SK-N-SH (cell line): ENCODE measurements around the gene ZCWPW2. TPM values are rescaled to one million over a fixed set of nuclear protein-coding genes. Genes with fewer than 3 reads are reported as not detected.

Experiments
- CTCF ChIA-PET: fragments of 300-600, 350-600 bp; formaldehyde crosslinking; extraction: SDS; loops from one replicate; lab custom pipeline; 2021; lab: Yijun Ruan, JAX
- POLR2A ChIA-PET: fragments of 350-600 bp; sonication (Branson Sonifier 250); formaldehyde crosslinking; extraction: SDS; loops from one replicate; lab custom pipeline; 2020; ENCODE audit warnings: antibody characterized with exemption, inconsistent platforms; lab: Yijun Ruan, JAX
- DNase-seq: peaks from one replicate; pipeline ENCODE4 v3.0.0; 2012
- H2AFZ ChIP-seq: fragments of 200-600 bp; sonication (generic); 2 replicates; pipeline ENCODE4 v1.8.1; 2016; ENCODE audit warnings: antibody characterized with exemption, mild to moderate bottlenecking, low read depth
- H3F3A ChIP-seq: fragments of 200-600 bp; sonication (generic); replicated peaks from 2 replicates; pipeline ENCODE3; 2016; ENCODE audit warnings: antibody characterized with exemption, mild to moderate bottlenecking; ENCODE audit not compliant: insufficient read depth
- H3K27ac ChIP-seq, 2 experiments: fragments of 200-500 bp in 1 of 2; fragments of 200-600 bp in 1 of 2; sonication (Bioruptor generic) in 1 of 2; sonication (generic), shearing (Covaris generic) in 1 of 2; 2 replicates each; pipeline versions ENCODE4 v1.5.1 to v1.6.1; 2014 to 2016; ENCODE audit warnings: low read depth in 2 of 2, inconsistent platforms in 1 of 2, low read length in 1 of 2, mild to moderate bottlenecking in 1 of 2, mixed read lengths in 1 of 2
- H3K27me3 ChIP-seq: fragments of 200-600 bp; sonication (generic), shearing (Covaris generic); 2 replicates; pipeline ENCODE4 v1.6.1; 2016; ENCODE audit warnings: mixed run types; ENCODE audit not compliant: insufficient read depth
- H3K36me3 ChIP-seq, 2 experiments: fragments of 200-500 bp in 1 of 2; fragments of 200-600 bp in 1 of 2; sonication (Bioruptor generic) in 1 of 2; sonication (generic) in 1 of 2; replicated peaks in 1 of 2; 2 replicates each; pipeline versions ENCODE3 to v1.5.1; 2014 to 2016; ENCODE audit warnings: low read length in 1 of 2, mild to moderate bottlenecking in 1 of 2; ENCODE audit not compliant: insufficient read depth in 2 of 2, control insufficient read depth in 1 of 2
- H3K4me1 ChIP-seq, 2 experiments: fragments of 200-500 bp in 1 of 2; fragments of 200-600 bp in 1 of 2; sonication (Bioruptor generic) in 1 of 2; sonication (generic), shearing (Covaris generic) in 1 of 2; 2 replicates each; pipeline versions ENCODE4 v1.5.1 to v1.6.1; 2014 to 2016; ENCODE audit warnings: low read depth in 1 of 2, low read length in 1 of 2, mixed run types in 1 of 2; ENCODE audit not compliant: insufficient read depth in 2 of 2, control insufficient read depth in 1 of 2
- H3K4me2 ChIP-seq: fragments of 200-600 bp; sonication (generic), shearing (Covaris generic); 2 replicates; pipeline ENCODE4 v1.6.1; 2017; ENCODE audit warnings: mixed run types
- H3K4me3 ChIP-seq, 2 experiments: fragments of 200-500 bp in 1 of 2; fragments of 200-600 bp in 1 of 2; sonication (Bioruptor generic) in 1 of 2; sonication (generic), shearing (Covaris generic) in 1 of 2; 2 replicates each; pipeline versions ENCODE4 v1.5.1 to v1.8.1; 2014 to 2016; ENCODE audit warnings: low read depth in 2 of 2, inconsistent platforms in 1 of 2, low read length in 1 of 2, mild to moderate bottlenecking in 1 of 2, mixed read lengths in 1 of 2, moderate library complexity in 1 of 2
- H3K79me2 ChIP-seq: fragments of 200-600 bp; sonication (generic); 2 replicates; pipeline ENCODE4 v1.8.1; 2017; ENCODE audit warnings: mild to moderate bottlenecking; ENCODE audit not compliant: insufficient read depth
- H3K9ac ChIP-seq: fragments of 200-600 bp; sonication (generic); 2 replicates; pipeline ENCODE4 v1.6.1; 2017; ENCODE audit warnings: mixed run types
- H3K9me2 ChIP-seq: fragments of 200-600 bp; sonication (generic); 2 replicates; pipeline ENCODE4 v1.6.1; 2017; ENCODE audit warnings: mixed run types
- H3K9me3 ChIP-seq: fragments of 200-600 bp; sonication (generic); 2 replicates; pipeline ENCODE4 v1.6.1; 2017; ENCODE audit warnings: mixed run types, mild to moderate bottlenecking, moderate library complexity
- H4K20me1 ChIP-seq: fragments of 200-600 bp; sonication (generic); 2 replicates; pipeline ENCODE4 v1.6.1; 2017; ENCODE audit warnings: mild to moderate bottlenecking, mixed run types; ENCODE audit not compliant: insufficient read depth
- CHD2 ChIP-seq: fragments of 150-350 bp; IDR thresholded peaks from 2 replicates; pipeline ENCODE4 v1.6.1; 2018; ENCODE audit warnings: low read length; ENCODE audit not compliant: partially characterized antibody
- FOXJ3 ChIP-seq: sonication (generic); formaldehyde crosslinking; IDR thresholded peaks from 2 replicates; pipeline ENCODE4 v1.5.1; 2020; ENCODE audit warnings: mild to moderate bottlenecking, missing genetic modification reagents
- GABPA ChIP-seq: IDR thresholded peaks from 2 replicates; pipeline ENCODE4 v1.4.0; 2012; ENCODE audit warnings: low read depth, mild to moderate bottlenecking
- JUND ChIP-seq: IDR thresholded peaks from 2 replicates; pipeline ENCODE4 v1.4.0; 2012
- MXI1 ChIP-seq: IDR thresholded peaks from 2 replicates; pipeline ENCODE4 v1.6.1; 2012; ENCODE audit warnings: mild to moderate bottlenecking, low read depth, low read length, improper control_type of control experiment
- NFIC ChIP-seq: IDR thresholded peaks from 2 replicates; pipeline ENCODE4 v1.4.0; 2012; ENCODE audit warnings: borderline replicate concordance
- POLR2AphosphoS5 ChIP-seq: IDR thresholded peaks from 2 replicates; pipeline ENCODE4 v1.6.1; 2012; ENCODE audit warnings: low read depth, low read length
- RAD21 ChIP-seq: IDR thresholded peaks from 2 replicates; pipeline ENCODE4 v1.6.1; 2012; ENCODE audit warnings: mild to moderate bottlenecking, low read length
- SMC3 ChIP-seq: IDR thresholded peaks from 2 replicates; pipeline ENCODE4 v1.6.1; 2012; ENCODE audit warnings: low read depth, low read length, improper control_type of control experiment
- TAF1 ChIP-seq: IDR thresholded peaks from 2 replicates; pipeline ENCODE4 v1.6.1; 2012; ENCODE audit warnings: low read depth, mild to moderate bottlenecking, low read length, moderate library complexity, borderline replicate concordance
- TCF12 ChIP-seq: IDR thresholded peaks from 2 replicates; pipeline ENCODE4 v1.4.0; 2012
- WGBS: methylation state at CpG from one replicate; pipeline ENCODE4 v1.1.6; 2017; ENCODE audit warnings: low lambda C conversion rate; 5-methylcytosine and 5-hydroxymethylcytosine counted together
- polyA plus RNA-seq, 3 experiments: library from polyadenylated mRNA; depleted of rRNA; stranded (reverse); fragments of >200 nt; gene quantifications; 2 replicates each; pipeline ENCODE4 v1.2.3, GENCODE V29; 2012
- TF ChIP-seq, protein P1 (sequence below): IDR thresholded peaks from 2 replicates; pipeline ENCODE4; 2012
- TF ChIP-seq, protein P2 (sequence below): fragments of 200-600 bp; sonication (generic); IDR thresholded peaks from 2 replicates; pipeline ENCODE4 v1.6.1; 2017; ENCODE audit warnings: antibody characterized with exemption, mild to moderate bottlenecking, moderate library complexity
- TF ChIP-seq, protein P3 (sequence below): IDR thresholded peaks from 2 replicates; pipeline ENCODE4 v1.4.0; 2012; ENCODE audit warnings: low read depth
- TF ChIP-seq, protein P4 (sequence below): fragments of 150-350 bp; IDR thresholded peaks from 2 replicates; pipeline ENCODE4 v1.6.1; 2017; ENCODE audit warnings: antibody characterized with exemption, low read length, low read depth, borderline replicate concordance

The ZCWPW2 gene
- polyA plus RNA-seq, 1 of the 3 experiments (the other 2 are of a cell fraction), result 0.13 TPM

DNA sequence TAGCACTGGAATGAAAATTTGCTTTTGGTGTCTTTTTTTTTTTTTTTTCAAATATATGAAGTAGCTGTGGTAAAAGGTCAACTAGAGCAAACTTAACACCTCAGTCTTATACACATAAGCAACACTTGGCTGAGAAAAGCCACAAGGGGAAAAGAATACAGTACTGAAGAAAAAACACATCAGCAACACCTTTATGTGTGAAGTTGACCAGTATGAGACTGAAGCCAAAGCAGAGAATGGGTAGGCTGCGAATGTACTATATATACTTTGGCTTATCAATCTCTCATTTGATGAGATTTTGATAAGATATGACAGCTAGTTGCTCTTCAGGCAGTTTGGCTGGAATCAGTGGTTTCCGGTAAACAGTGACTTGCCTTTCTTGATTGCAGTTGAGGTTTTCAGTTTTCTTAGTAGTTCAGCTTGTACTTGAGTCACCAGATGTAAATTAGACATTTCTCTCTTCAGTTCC lies 22.0 kb upstream of the ZCWPW2 start:
- 91% methylated on average over 2 of the region's 2 CpGs for WGBS

DNA sequence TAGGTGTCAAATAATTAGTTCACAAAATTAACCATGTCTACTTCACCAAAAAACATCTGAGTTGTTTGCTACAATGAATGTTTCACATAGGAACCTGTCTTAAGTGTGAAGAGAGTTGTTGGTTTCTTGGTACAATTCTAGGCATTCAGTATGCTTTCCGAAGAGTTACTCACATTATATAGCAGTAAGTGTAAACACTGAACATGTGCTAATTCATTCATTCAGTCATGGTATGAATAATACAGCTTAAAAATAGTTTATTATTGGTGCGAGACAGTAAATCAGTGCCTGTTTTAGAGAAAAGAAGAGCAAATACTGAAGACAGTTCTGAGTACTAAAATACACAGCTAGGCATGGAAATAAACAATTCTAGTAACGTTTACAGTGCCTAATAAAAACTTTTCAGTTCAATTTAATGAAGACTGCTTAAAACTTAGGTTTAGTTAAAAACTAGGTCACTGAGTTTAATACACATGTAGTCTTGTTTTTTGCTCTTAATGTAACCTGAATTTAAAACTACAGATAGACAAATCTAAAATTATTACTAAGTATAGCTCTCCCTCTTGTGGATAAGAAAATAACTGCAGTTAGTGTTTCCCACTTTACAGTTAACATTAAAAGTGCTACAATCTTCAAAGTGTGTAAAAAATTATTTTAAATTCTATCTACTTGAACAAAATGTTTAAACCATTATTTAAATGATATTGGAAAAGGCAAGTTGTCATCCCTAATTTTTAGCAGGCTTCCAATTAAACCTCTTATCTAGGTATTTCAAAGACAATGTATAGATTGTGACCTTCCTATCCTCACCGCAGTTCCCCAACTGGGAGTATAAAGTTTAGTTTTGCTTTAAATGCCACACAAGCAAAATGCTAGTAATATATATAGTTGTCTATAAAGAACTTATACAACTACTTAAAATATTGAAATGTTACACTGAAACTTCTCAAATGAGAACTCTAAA lies 20.1 kb upstream of the ZCWPW2 start:
- H3K4me3 ChIP-seq, result no peak overlapping the region
- no peaks in the 10 kb centered on the region; a peak in 1 of 4 replicates for H3K4me1 ChIP-seq
- H3K9ac ChIP-seq, result no peak overlapping the region
- no peaks in the 10 kb centered on the region for H3K9me3 ChIP-seq
- H3K27ac ChIP-seq, result no peak overlapping the region
- H2AFZ ChIP-seq, result no peak overlapping the region
- H3K36me3 ChIP-seq, result peaks cover 59 to 71% of the 10 kb centered on the region in 2 experiments
- no peaks in the 10 kb centered on the region for H3K79me2 ChIP-seq
- TF ChIP-seq CHD2, result no peak
- TF ChIP-seq NFIC, result no peak
- no peak for TF ChIP-seq TAF1
- TF ChIP-seq FOXJ3 (CRISPR knock-in tag), result no peak
- TF ChIP-seq GABPA, result no peak
- TF ChIP-seq, protein P1, sequence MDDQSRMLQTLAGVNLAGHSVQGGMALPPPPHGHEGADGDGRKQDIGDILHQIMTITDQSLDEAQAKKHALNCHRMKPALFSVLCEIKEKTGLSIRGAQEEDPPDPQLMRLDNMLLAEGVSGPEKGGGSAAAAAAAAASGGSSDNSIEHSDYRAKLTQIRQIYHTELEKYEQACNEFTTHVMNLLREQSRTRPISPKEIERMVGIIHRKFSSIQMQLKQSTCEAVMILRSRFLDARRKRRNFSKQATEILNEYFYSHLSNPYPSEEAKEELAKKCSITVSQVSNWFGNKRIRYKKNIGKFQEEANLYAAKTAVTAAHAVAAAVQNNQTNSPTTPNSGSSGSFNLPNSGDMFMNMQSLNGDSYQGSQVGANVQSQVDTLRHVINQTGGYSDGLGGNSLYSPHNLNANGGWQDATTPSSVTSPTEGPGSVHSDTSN, result no peak
- TF ChIP-seq POLR2AphosphoS5, result no peak
- peak; percentile 66 for TF ChIP-seq RAD21
- TF ChIP-seq MXI1, result no peak
- TF ChIP-seq TCF12, result no peak
- TF ChIP-seq, protein P2, sequence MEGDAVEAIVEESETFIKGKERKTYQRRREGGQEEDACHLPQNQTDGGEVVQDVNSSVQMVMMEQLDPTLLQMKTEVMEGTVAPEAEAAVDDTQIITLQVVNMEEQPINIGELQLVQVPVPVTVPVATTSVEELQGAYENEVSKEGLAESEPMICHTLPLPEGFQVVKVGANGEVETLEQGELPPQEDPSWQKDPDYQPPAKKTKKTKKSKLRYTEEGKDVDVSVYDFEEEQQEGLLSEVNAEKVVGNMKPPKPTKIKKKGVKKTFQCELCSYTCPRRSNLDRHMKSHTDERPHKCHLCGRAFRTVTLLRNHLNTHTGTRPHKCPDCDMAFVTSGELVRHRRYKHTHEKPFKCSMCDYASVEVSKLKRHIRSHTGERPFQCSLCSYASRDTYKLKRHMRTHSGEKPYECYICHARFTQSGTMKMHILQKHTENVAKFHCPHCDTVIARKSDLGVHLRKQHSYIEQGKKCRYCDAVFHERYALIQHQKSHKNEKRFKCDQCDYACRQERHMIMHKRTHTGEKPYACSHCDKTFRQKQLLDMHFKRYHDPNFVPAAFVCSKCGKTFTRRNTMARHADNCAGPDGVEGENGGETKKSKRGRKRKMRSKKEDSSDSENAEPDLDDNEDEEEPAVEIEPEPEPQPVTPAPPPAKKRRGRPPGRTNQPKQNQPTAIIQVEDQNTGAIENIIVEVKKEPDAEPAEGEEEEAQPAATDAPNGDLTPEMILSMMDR, result peak; percentile 85
- peak; percentile 20; the same call in 1 of the 2 replicates for TF ChIP-seq SMC3
- TF ChIP-seq, protein P3, sequence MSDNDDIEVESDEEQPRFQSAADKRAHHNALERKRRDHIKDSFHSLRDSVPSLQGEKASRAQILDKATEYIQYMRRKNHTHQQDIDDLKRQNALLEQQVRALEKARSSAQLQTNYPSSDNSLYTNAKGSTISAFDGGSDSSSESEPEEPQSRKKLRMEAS, result no peak
- TF ChIP-seq JUND, result no peak
- no peak overlapping the region for H3K4me2 ChIP-seq
- DNase-seq, result no peak
- CTCF ChIA-PET, result interaction anchor here (0.7 to 8.6 kb wide), 30 partner anchors 8 to 1024 kb away, joined by 3 to 72 read pairs (median 4); partner anchors contain the start of genes AZI2, EOMES and ZCWPW2
- H3F3A ChIP-seq, result no peaks in the 10 kb centered on the region
- no peaks in the 10 kb centered on the region for H3K27me3 ChIP-seq
- POLR2A ChIA-PET, result no interaction called here
- no peaks in the 10 kb centered on the region for H4K20me1 ChIP-seq
- WGBS, result 87% methylated on average over 4 of the region's 4 CpGs
- H3K9me2 ChIP-seq, result no peaks in the 10 kb centered on the region

More for the DNA sequence above, 22.0 kb upstream of the ZCWPW2 start:
- H2AFZ ChIP-seq, result no peak overlapping the region
- no peaks in the 10 kb centered on the region for H3F3A ChIP-seq
- TF ChIP-seq, protein P1, result peak; percentile 39; the same call in 1 of the 2 replicates
- TF ChIP-seq, protein P4, sequence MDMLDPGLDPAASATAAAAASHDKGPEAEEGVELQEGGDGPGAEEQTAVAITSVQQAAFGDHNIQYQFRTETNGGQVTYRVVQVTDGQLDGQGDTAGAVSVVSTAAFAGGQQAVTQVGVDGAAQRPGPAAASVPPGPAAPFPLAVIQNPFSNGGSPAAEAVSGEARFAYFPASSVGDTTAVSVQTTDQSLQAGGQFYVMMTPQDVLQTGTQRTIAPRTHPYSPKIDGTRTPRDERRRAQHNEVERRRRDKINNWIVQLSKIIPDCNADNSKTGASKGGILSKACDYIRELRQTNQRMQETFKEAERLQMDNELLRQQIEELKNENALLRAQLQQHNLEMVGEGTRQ, result no peak
- H3K9me3 ChIP-seq, result no peaks in the 10 kb centered on the region
- CTCF ChIA-PET, result interaction anchor here (1.6 to 8.6 kb wide), 4 partner anchors 9 to 614 kb away, joined by 4 to 72 read pairs (median 8); partner anchors contain the start of gene EOMES
- H3K27me3 ChIP-seq, result no peaks in the 10 kb centered on the region
- H4K20me1 ChIP-seq, result no peaks in the 10 kb centered on the region
- no peaks in the 10 kb centered on the region for H3K79me2 ChIP-seq
- no peak for DNase-seq
- H3K27ac ChIP-seq, result no peak overlapping the region
- no peak overlapping the region for H3K4me3 ChIP-seq
- peaks cover 58 to 75% of the 10 kb centered on the region in 2 experiments for H3K36me3 ChIP-seq
- no peak overlapping the region for H3K4me2 ChIP-seq
- no peaks in the 10 kb centered on the region for H3K9me2 ChIP-seq
- H3K9ac ChIP-seq, result no peak overlapping the region
- H3K4me1 ChIP-seq, result peaks cover 0 to 5% of the 10 kb centered on the region in 2 experiments; a peak in 2 of 4 replicates
- POLR2A ChIA-PET, result no interaction called here
